ENCODE data around the gene SLC25A33.
"Not testable (repeated sequence)": the region's sequence is repeated elsewhere in the genome, so short reads cannot be mapped to it uniquely, and the experiment has no call there.

Gene SLC25A33

DNA sequence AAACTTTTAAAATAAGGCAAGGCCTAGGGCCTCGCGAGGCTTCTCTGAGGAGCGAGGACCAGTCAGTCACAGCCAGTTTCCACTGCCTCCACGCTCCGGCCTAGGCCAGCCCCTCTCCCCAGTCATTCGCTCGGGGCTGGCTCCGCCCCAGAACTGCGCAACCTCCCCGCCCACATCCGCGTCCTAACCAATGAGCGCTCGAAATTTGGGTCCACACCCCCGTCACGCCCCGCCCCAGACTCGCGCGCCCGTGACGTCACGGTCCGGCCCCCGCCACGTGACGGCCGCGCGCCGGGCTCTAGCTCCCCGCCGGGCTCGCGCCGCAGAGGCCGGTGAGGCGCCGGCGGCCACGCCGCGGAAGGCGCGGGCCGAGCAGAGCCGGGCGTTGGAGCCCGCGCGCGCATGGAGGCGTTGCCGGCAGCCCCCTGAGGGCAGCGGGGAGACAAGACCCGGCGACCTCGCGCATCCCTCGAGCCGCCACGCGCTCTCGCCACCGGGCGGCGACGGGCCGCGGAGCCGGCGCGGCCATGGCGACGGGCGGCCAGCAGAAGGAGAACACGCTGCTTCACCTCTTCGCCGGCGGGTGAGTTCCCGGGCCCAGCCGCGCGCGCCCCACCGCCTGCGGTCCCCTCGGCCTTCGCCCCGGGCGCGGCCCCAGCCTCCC lies at the start of gene SLC25A33:
SLC25A33 (plus strand) TSS at position 301 of the 664 bp plus-strand sequence; CDS start at position 528, 227 bp downstream.
- peak; percentile 76 for DNase-seq (ENCODE audit: low read depth)

GRCh38 chr1:9490605-9491339 lies 48.5 kb upstream of the SLC25A33 start:
- DNase-seq (ENCODE audit: low read depth), result peak; percentile 8

- DNase-seq (ENCODE audit: low read depth), result no peak
Measured at GRCh38 chr1:9493326-9493725, 45.9 kb upstream of the SLC25A33 start.

GRCh38 chr1:9494936-9495758 lies 44.1 kb upstream of the SLC25A33 start:
- DNase-seq (ENCODE audit: low read depth), result no peak

DNA sequence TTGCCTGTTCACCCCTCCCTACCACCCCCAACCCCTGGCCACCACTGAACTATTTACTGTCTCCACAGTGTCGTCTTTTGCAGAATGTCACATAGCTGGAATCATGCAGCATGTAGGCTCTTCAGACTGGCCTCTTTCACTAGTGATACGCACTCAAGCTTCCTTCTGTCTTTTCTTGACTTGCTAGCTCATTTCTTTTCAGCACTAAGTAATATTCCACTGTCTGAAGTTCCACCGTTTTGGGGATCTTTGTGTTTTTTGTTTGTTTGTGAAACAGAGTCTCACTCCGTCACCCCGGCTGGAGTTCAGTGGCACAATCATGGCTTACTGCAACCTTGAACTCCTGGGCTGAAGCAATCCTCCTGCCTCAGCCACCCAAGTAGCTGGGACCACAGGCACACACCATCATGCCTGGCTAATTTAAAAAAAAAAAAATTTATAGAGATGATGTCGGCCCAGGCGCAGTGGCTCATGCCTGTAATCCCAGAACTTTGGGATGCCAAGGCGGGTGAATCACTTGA lies 43.4 kb upstream of the SLC25A33 start:
- no peak for DNase-seq (ENCODE audit: low read depth)

DNA sequence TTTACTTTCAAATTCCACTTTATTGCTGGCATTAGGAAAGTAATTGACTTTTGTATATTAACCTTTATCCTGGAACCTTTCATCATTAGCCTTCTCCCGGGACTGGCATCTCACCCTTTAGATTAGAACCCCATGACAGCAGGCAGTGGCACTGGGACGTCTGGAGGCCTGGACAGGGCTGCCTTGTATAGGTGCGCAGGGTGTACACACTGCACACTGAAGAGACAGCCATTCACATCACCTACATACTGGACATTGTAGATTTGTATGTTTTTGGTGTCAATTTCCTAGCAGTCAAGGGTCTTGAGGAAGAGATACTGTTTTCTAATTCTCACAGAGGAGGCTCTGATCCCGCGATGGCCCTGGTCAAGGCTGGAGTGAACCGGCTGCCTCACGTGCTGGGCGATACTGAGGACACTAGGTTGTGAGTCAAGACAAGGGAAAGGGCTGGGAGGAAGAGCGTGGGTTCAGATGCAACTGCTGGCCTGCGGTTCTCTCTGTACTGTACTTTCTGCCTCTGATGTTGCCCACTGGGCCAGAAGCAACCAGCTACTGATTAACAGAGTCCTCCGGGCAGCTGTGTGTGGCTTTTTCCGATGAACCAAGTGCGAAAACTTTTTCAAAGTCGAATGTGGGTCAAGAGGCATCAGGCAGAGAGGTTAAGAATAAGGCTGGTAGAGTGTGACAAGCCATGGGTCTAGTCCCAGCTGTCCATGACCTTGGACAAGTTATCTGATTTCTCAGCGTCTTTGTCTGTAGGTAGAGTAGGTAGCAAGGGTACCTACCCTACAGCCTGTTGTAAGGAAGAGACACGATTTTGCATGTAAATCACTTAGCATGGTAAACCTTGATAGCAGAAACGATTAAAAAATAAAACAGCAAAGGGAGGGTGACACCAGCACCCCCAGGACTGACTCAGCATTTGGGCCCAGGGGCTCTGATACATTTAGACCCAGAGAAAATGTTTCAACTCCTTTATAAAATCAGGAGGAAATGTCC lies 38.2 kb upstream of the SLC25A33 start:
- DNase-seq (ENCODE audit: low read depth), result no peak

DNA sequence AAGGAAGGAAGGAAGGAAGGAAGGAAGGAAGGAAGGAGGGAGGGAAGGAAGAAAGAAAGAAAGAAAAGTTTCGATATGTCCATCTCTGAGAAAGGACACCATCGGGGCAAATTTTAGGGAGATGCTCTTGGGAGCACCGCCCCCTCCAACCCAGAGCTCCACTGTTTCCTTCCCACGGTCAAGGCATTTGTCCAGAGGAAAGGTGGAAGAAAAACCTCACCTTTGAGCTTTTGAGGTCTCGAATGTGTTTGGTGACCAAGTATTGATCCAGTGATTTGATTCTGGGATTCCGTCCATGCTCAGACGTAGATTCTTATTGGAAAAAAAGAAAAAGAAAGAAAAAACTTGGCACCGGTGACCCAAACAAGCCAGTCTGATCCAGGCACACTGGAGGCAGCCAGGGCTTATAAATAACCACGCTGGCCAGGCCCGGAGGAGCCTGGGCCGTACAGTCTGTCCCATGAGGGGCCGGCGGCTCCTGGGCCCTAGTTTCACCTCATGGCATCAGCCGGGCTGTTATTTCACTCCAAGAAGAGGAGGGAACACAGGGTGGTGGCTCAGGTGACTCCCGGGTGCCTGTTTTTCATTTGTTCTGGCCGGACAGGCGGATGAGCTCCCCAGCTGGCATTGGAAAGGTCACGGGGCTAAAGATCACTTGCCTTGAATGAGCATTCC lies 36.1 kb upstream of the SLC25A33 start:
- no peak for DNase-seq (ENCODE audit: low read depth)

- DNase-seq (ENCODE audit: low read depth), result no peak
Measured at GRCh38 chr1:9505143-9505542, 34.1 kb upstream of the SLC25A33 start.

DNA sequence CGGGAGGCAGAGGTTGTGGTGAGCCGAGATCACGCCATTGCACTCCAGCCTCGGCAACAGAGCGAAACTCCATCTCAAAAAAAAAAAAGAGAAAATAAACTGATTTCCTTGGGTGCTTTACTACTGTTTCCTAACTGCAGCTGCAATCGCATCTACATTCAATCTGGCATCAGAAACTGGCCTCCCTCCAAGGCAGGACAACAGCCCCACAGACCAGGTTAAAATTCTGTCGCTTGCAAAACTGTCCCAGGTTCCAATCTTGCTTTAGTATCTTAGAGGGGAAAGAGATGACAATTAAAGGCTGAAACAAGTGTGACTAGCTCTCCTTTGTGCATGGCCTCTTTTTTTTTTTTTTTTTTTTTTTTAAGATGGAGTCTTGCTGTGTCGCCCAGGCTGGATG lies 32.4 kb upstream of the SLC25A33 start:
- no peak for DNase-seq (ENCODE audit: low read depth)

DNA sequence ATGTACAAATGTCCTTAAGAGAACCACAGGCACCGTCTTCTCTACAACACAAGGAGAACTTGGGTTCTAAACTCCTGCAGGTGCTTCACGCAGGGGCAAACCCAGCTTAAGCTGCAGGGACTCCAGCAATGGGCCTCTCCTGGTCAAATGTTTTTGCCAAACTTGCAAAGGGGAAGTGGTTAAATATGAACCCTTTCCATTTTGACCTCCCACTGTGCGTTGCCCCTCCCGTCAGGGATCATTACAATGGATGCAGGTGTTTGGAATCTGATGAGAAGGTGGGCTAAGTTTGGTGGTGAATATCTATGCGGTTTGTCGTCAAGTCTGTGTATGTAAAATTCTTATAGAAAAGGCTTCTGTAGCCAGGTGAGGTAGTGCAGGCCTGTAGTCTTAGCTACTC lies 29.1 kb upstream of the SLC25A33 start:
- DNase-seq (ENCODE audit: low read depth), result no peak

- not testable (repeated sequence) for DNase-seq (ENCODE audit: low read depth)
Measured at GRCh38 chr1:9515550-9515949, 23.7 kb upstream of the SLC25A33 start.

DNA sequence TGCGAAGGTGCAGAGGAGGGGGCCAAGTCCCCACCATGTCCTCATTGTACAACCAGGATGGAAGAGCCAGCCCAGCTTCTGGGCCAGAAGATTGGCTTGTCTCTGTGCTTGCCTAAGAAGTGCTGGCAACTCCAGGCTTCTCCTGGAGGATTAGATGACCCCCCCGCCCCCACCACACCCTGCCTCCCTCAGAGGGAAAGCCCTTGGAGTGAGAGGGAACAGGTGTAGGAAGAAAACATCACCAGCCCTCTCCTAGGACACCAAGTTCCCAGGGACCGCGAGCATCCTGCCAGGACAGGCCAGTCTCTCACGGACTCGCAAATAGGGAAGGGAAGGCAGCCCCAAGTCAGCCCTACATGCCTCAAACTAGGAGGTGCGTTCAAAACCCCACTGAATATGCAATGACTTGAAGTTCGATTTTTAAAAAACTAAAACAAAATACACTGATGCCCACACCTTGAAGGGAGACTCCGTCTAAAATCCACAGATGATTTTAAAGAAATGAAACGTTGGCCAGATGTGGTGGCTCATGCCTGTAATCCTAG lies 20.7 kb upstream of the SLC25A33 start:
- no peak for DNase-seq (ENCODE audit: low read depth)

GRCh38 chr1:9520411-9520810 lies 18.9 kb upstream of the SLC25A33 start:
- DNase-seq (ENCODE audit: low read depth), result no peak

DNA sequence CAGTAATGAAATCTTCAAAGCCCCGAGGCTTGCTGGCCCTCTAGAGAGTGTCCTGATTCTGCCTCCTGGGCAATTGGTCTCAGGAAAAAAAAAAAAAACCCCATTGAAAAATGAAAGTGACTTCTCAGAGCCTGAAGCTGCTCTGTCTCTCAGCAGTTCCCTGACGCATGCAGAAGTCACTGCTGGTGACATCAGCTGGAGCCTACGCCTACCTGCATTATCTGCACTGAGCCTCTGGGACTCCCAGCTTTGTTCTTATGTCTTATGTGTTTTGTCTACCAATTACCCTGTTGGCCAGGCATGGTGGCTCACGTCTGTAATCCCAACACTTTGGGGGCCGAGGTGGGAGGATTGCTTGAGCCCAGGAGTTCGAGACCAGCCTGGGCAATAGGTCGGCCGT lies 10.1 kb upstream of the SLC25A33 start:
- no peak for DNase-seq (ENCODE audit: low read depth)

DNA sequence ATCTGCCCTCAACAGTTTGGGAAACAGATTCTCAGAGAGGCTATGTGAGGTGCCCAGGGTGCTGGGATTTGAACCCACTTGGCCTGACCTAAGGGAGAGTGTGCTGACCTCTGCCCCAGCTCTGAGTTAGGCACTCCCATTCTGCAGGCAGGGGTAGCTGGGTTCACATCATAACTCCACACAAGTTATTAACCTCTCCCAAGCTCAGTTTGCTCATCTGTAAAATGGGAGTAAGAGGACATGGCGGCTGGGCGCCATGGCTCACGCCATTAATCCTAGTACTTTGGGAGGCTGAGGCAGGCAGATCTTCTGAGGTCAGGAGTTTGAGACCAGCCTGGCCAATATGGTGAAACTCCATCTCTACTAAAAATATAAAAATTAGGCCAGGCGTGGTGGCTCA lies 8.9 kb upstream of the SLC25A33 start:
- DNase-seq (ENCODE audit: low read depth), result no peak

DNA sequence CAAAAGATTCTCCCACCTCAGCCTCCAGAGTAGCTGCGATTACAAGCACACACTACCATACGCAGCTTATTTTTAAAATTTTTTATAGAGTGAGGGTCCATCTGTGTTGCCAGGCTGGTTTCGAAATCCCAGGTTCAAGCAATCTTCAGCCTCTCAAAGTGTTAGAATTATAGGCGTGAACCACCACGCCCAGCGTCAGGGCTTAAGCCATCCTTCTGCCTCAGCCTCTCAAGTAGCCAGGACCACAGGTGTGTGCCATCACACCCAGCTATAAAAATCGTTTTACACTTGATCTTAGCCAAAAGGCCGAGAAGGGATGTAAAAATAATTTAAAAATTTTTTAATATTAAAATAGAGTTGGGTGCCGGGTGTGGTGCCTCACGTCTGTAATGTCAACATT lies 4.3 kb upstream of the SLC25A33 start:
- DNase-seq (ENCODE audit: low read depth), result no peak

- DNase-seq (ENCODE audit: low read depth), result no peak
Measured at GRCh38 chr1:9536301-9536700, 3.0 kb upstream of the SLC25A33 start.

- no peak for DNase-seq (ENCODE audit: low read depth)
Measured at GRCh38 chr1:9537863-9538668, 1.2 kb upstream of the SLC25A33 start.

DNA sequence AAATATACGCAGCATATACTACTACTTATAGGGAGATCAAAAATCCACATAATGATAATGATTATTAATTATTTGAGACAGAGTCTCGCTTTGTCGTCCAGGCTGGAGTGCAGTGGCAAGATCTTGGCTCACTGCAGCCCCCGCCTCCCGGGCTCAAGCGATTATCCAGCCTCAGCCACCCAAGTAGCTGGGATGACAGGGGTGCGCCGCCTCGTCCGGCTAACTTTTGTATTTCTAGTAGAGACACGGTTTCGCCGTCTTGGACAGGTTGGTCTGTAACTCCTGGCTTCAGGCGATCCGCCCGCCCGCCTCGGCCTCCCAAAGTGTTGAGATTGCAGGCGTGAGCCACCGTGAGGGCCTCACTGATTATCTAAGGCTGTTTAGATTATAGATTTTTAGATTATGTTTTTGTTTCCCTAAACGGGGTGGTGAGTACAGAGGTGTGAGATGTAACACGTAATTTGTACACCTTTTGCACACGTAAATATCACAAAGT lies 548 bp upstream of the SLC25A33 start:
- DNase-seq (ENCODE audit: low read depth), result no peak
